HUES48 (cell line): ENCODE data around the gene METTL21C.

Experiments used
- H3K27ac ChIP-seq: one replicate; pipeline ENCODE4 v1.7.0; 2013; ENCODE audit warnings: low read depth, low read length, inconsistent platforms
- H3K27me3 ChIP-seq: 2 replicates; pipeline ENCODE4 v1.6.1; 2013; ENCODE audit warnings: mild to moderate bottlenecking, low read length; ENCODE audit not compliant: control insufficient read depth, insufficient read depth
- H3K36me3 ChIP-seq: 2 replicates; pipeline ENCODE4 v1.6.1; 2013; ENCODE audit warnings: low read length; ENCODE audit not compliant: control insufficient read depth, insufficient read depth
- H3K4me1 ChIP-seq: 2 replicates; pipeline ENCODE4 v1.6.1; 2013; ENCODE audit warnings: mild to moderate bottlenecking, low read length; ENCODE audit not compliant: control insufficient read depth, insufficient read depth
- H3K4me3 ChIP-seq: 2 replicates; pipeline ENCODE4 v1.5.1; 2013; ENCODE audit warnings: mild to moderate bottlenecking, low read depth, low read length
- H3K9ac ChIP-seq: 2 replicates; pipeline ENCODE4 v1.6.1; 2013; ENCODE audit warnings: mild to moderate bottlenecking, low read depth, low read length, moderate library complexity
- H3K9me3 ChIP-seq: 2 replicates; pipeline ENCODE4 v1.6.1; 2013; ENCODE audit warnings: low read length; ENCODE audit not compliant: control insufficient read depth, insufficient read depth

METTL21C gene

GRCh38 chr13:102667023-102667422 lies 27.8 kb downstream of the METTL21C start:
- Histone ChIP-seq H3K4me3 (no peak overlapping the region), H3K27me3 (no peaks in the 10 kb centered on the region), H3K27ac (no peak overlapping the region), H3K9ac (no peak overlapping the region), H3K4me1 (no peaks in the 10 kb centered on the region), H3K36me3 (peaks cover 82% of the 10 kb centered on the region), H3K9me3 (peaks cover 27% of the 10 kb centered on the region)

- Histone ChIP-seq H3K27ac (no peak overlapping the region), H3K4me1 (no peaks in the 10 kb centered on the region), H3K9ac (no peak overlapping the region), H3K9me3 (no peaks in the 10 kb centered on the region), H3K4me3 (no peak overlapping the region), H3K36me3 (peaks cover 82% of the 10 kb centered on the region), H3K27me3 (no peaks in the 10 kb centered on the region)
Observed at GRCh38 chr13:102659168-102659713, 35.6 kb downstream of the METTL21C start.

GRCh38 chr13:102658660-102659059 lies 36.2 kb downstream of the METTL21C start:
- Histone ChIP-seq H3K27me3 (no peaks in the 10 kb centered on the region), H3K36me3 (peaks cover 82% of the 10 kb centered on the region), H3K4me3 (no peak overlapping the region), H3K9me3 (no peaks in the 10 kb centered on the region), H3K9ac (no peak overlapping the region), H3K4me1 (no peaks in the 10 kb centered on the region), H3K27ac (no peak overlapping the region)

GRCh38 chr13:102657630-102658029 lies 37.2 kb downstream of the METTL21C start:
- Histone ChIP-seq H3K27me3 (no peaks in the 10 kb centered on the region), H3K4me1 (no peaks in the 10 kb centered on the region), H3K4me3 (no peak overlapping the region), H3K9me3 (no peaks in the 10 kb centered on the region), H3K27ac (no peak overlapping the region), H3K9ac (no peak overlapping the region), H3K36me3 (peaks cover 87% of the 10 kb centered on the region)

GRCh38 chr13:102654756-102655155 lies 40.1 kb downstream of the METTL21C start:
- no peaks in the 10 kb centered on the region for H3K9me3 ChIP-seq
- H3K27me3 ChIP-seq: no peaks in the 10 kb centered on the region
- H3K4me1 ChIP-seq: no peaks in the 10 kb centered on the region
- H3K4me3 ChIP-seq: no peak overlapping the region
- no peak overlapping the region for H3K27ac ChIP-seq
- H3K9ac ChIP-seq: no peak overlapping the region
- peaks cover 90% of the 10 kb centered on the region for H3K36me3 ChIP-seq

- Histone ChIP-seq H3K4me3 (no peak overlapping the region), H3K27ac (no peak overlapping the region), H3K27me3 (no peaks in the 10 kb centered on the region), H3K4me1 (no peaks in the 10 kb centered on the region), H3K36me3 (peaks cover 91% of the 10 kb centered on the region), H3K9me3 (no peaks in the 10 kb centered on the region), H3K9ac (no peak overlapping the region)
Observed at GRCh38 chr13:102651892-102652291, 43.0 kb downstream of the METTL21C start.

- peaks cover 91% of the 10 kb centered on the region for H3K36me3 ChIP-seq
- H3K9ac ChIP-seq: no peak overlapping the region
- no peak overlapping the region for H3K27ac ChIP-seq
- no peaks in the 10 kb centered on the region for H3K27me3 ChIP-seq
- H3K4me3 ChIP-seq: no peak overlapping the region
- no peaks in the 10 kb centered on the region for H3K9me3 ChIP-seq
- no peaks in the 10 kb centered on the region for H3K4me1 ChIP-seq
Observed at GRCh38 chr13:102651392-102651791, 43.5 kb downstream of the METTL21C start.

- Histone ChIP-seq H3K27ac (no peak overlapping the region), H3K9ac (no peak overlapping the region), H3K27me3 (no peaks in the 10 kb centered on the region), H3K9me3 (no peaks in the 10 kb centered on the region), H3K4me3 (no peak overlapping the region), H3K4me1 (no peaks in the 10 kb centered on the region), H3K36me3 (peaks cover 91% of the 10 kb centered on the region)
Observed at GRCh38 chr13:102650444-102650843, 44.4 kb downstream of the METTL21C start.

GRCh38 chr13:102648046-102648445 lies 46.8 kb downstream of the METTL21C start:
- Histone ChIP-seq H3K36me3 (peaks cover 98% of the 10 kb centered on the region), H3K4me3 (no peak overlapping the region), H3K4me1 (no peaks in the 10 kb centered on the region), H3K9ac (no peak overlapping the region), H3K27ac (no peak overlapping the region), H3K27me3 (no peaks in the 10 kb centered on the region), H3K9me3 (no peaks in the 10 kb centered on the region)

GRCh38 chr13:102645701-102646100 lies 49.1 kb downstream of the METTL21C start:
- Histone ChIP-seq H3K27me3 (no peaks in the 10 kb centered on the region), H3K4me1 (no peaks in the 10 kb centered on the region), H3K27ac (no peak overlapping the region), H3K36me3 (peaks cover 100% of the 10 kb centered on the region), H3K9me3 (no peaks in the 10 kb centered on the region), H3K9ac (no peak overlapping the region), H3K4me3 (no peak overlapping the region)

- Histone ChIP-seq H3K36me3 (peaks cover 100% of the 10 kb centered on the region), H3K4me1 (no peaks in the 10 kb centered on the region), H3K27me3 (no peaks in the 10 kb centered on the region), H3K4me3 (no peak overlapping the region), H3K27ac (no peak overlapping the region), H3K9me3 (no peaks in the 10 kb centered on the region), H3K9ac (no peak overlapping the region)
Observed at GRCh38 chr13:102643656-102644055, 51.2 kb downstream of the METTL21C start.

GRCh38 chr13:102642475-102642874 lies 52.4 kb downstream of the METTL21C start:
- Histone ChIP-seq H3K27me3 (no peaks in the 10 kb centered on the region), H3K4me3 (no peak overlapping the region), H3K36me3 (peaks cover 100% of the 10 kb centered on the region), H3K9ac (no peak overlapping the region), H3K27ac (no peak overlapping the region), H3K4me1 (no peaks in the 10 kb centered on the region), H3K9me3 (no peaks in the 10 kb centered on the region)
